Stimulated activated naive CD4-positive, alpha-beta T cell (primary cell): Measurements from ENCODE around the gene ACTR1A.
"Not testable (repeated sequence)": the region's sequence is repeated elsewhere in the genome, so short reads cannot be mapped to it uniquely, and the experiment has no call there.

Experiments used
- DNase-seq, 6 experiments: peaks; one replicate each; lab custom pipeline; 2025; lab: John Stamatoyannopoulos, UW

Gene ACTR1A

GRCh38 chr10:102454662-102455487 is 47.6 kb downstream of the ACTR1A start:
- not testable (repeated sequence) for DNase-seq

- DNase-seq = no peak
Measured at GRCh38 chr10:102453502-102453901, 49.0 kb downstream of the ACTR1A start.

GRCh38 chr10:102452672-102453340 is 49.7 kb downstream of the ACTR1A start:
- DNase-seq = no peak

- peak in 2 of 6 experiments; percentile 24 to 49 for DNase-seq
Measured at GRCh38 chr10:102451105-102451969, 51.2 kb downstream of the ACTR1A start, which contains the start of gene C10orf95. TSS of gene C10orf95 (minus strand) at chr10:102451543. CDS start at chr10:102451093, 450 bp downstream.

- DNase-seq = peak; percentile 77 to 94 (median 88)
Measured at GRCh38 chr10:102450374-102451104, 52.0 kb downstream of the ACTR1A start.

- no peak for DNase-seq
Measured at GRCh38 chr10:102450124-102450373, 52.5 kb downstream of the ACTR1A start.

GRCh38 chr10:102449321-102450123 is 53.0 kb downstream of the ACTR1A start:
- DNase-seq = peak; percentile 62 to 87 (median 80)

GRCh38 chr10:102444851-102445250 is 57.7 kb downstream of the ACTR1A start:
- DNase-seq = no peak

GRCh38 chr10:102438374-102438773 is 64.1 kb downstream of the ACTR1A start:
- DNase-seq = no peak

- no peak for DNase-seq
Measured at GRCh38 chr10:102437515-102437914, 65.0 kb downstream of the ACTR1A start.

- DNase-seq = no peak
Measured at GRCh38 chr10:102436312-102436711, 66.2 kb downstream of the ACTR1A start.

- peak in 5 of 6 experiments; percentile 10 to 31 (median 22) for DNase-seq
Measured at GRCh38 chr10:102435529-102436233, 66.8 kb downstream of the ACTR1A start.

- no peak for DNase-seq
Measured at GRCh38 chr10:102435133-102435497, 67.4 kb downstream of the ACTR1A start.

- DNase-seq = peak in 1 of 6 experiments; percentile 10
Measured at GRCh38 chr10:102434394-102435132, 67.9 kb downstream of the ACTR1A start.

- peak in 1 of 6 experiments; percentile 2 for DNase-seq
Measured at GRCh38 chr10:102433619-102434046, 68.9 kb downstream of the ACTR1A start.

- DNase-seq = peak; percentile 84 to 98 (median 90)
Measured at GRCh38 chr10:102432162-102432950, 70.2 kb downstream of the ACTR1A start, which contains the start of gene CUEDC2. TSS of gene CUEDC2 (minus strand) at chr10:102432574. CDS start at chr10:102425188, 7,386 bp downstream.

- no peak for DNase-seq
Measured at GRCh38 chr10:102431452-102432124, 70.9 kb downstream of the ACTR1A start.

GRCh38 chr10:102429468-102429867 is 73.0 kb downstream of the ACTR1A start:
- no peak for DNase-seq
